Naive thymus-derived CD8-positive, alpha-beta T cell (primary cell): ENCODE data around the gene SIRT6. TPM values are rescaled to one million over a fixed set of nuclear protein-coding genes. Genes with fewer than 3 reads are reported as not detected.
"Not testable (repeated sequence)": the region's sequence is repeated elsewhere in the genome, so short reads cannot be mapped to it uniquely, and the experiment has no call there.

Experiments
- ATAC-seq, 2 donors: fragments of 150-1000 bp; cut with Tn5 transposase in 1 of 2; sonication (Bioruptor Pico), chemical (Tn5 transposase) in 1 of 2; 1 replicate in 1 of 2; 2 replicates in 1 of 2; pipeline ENCODE4 v1.10.0; 2021; ENCODE audit warnings: mild to moderate bottlenecking in 2 of 2, moderate library complexity in 2 of 2
- POLR2A ChIA-PET: fragments of 350-600 bp; sonication (Branson Sonifier 250); formaldehyde crosslinking; loops from one replicate; lab custom pipeline; 2021; ENCODE audit warnings: antibody characterized with exemption; lab: Charles Lee
- DNase-seq, 10 donors: peaks; one replicate each; pipeline versions ENCODE4 v3.0.0 to v3.0.0-alpha.2; 2020 to 2022
- H3K27ac Mint-ChIP-seq, 10 donors: one replicate each; pipeline ENCODE4 v1.8.0; 2020 to 2022; ENCODE audit warnings: mild to moderate bottlenecking in 10 of 10, mixed read lengths in 10 of 10, moderate library complexity in 4 of 10, inconsistent platforms in 1 of 10
- H3K27me3 Mint-ChIP-seq, 5 donors: one replicate each; pipeline ENCODE4 v1.8.0; 2021 to 2022; ENCODE audit warnings: mixed read lengths in 5 of 5
- H3K36me3 Mint-ChIP-seq, 3 donors: one replicate each; pipeline ENCODE4 v1.8.0; 2020 to 2022; ENCODE audit warnings: mixed read lengths in 3 of 3, mild to moderate bottlenecking in 2 of 3, inconsistent platforms in 1 of 3
- H3K4me1 Mint-ChIP-seq, 4 donors: one replicate each; pipeline ENCODE4 v1.8.0; 2021 to 2022; ENCODE audit warnings: mixed read lengths in 4 of 4
- H3K4me3 Mint-ChIP-seq, 10 donors: one replicate each; pipeline ENCODE4 v1.8.0; 2020 to 2022; ENCODE audit warnings: mild to moderate bottlenecking in 10 of 10, mixed read lengths in 10 of 10, moderate library complexity in 6 of 10, inconsistent platforms in 1 of 10
- H3K9me3 Mint-ChIP-seq, 9 donors: one replicate each; pipeline ENCODE4 v1.8.0; 2020 to 2022; ENCODE audit warnings: mixed read lengths in 9 of 9, mild to moderate bottlenecking in 3 of 9, inconsistent platforms in 1 of 9, moderate library complexity in 1 of 9
- polyA plus RNA-seq, 3 donors: library from polyadenylated mRNA; unstranded; fragments of 300-500 nt; fragmentation: Illumina TruSeq; gene quantifications; one replicate each; pipeline ENCODE4 v1.2.3, GENCODE V29; 2021
- total RNA-seq, 8 experiments: library from RNA in 2 of 8; stranded (reverse) in 2 of 8; gene quantifications; one replicate each; pipeline ENCODE4 v1.2.3 and lab custom pipeline; 2021 to 2026

The SIRT6 gene
- total and polyA plus RNA-seq, 5 experiments from 2014 or later = 0.86 to 27.3 (median 4.3) TPM

- Mint-ChIP-seq H3K9me3 (no peaks in the 10 kb centered on the region), H3K4me3 (no peak overlapping the region), H3K4me1 (peaks cover 0 to 3% (median 0%) of the 10 kb centered on the region in 4 donors), H3K27ac (no peak overlapping the region), H3K36me3 (no peaks in the 10 kb centered on the region), H3K27me3 (peaks cover 7 to 36% (median 13%) of the 10 kb centered on the region in 5 donors)
- POLR2A ChIA-PET = no interaction called here
- DNase-seq = no peak
- ATAC-seq = no peak
Observed at GRCh38 chr19:4164262-4164661, 18.1 kb downstream of the SIRT6 start.

- Mint-ChIP-seq H3K36me3 (no peaks in the 10 kb centered on the region), H3K4me1 (no peaks in the 10 kb centered on the region), H3K27ac (no peak overlapping the region), H3K27me3 (peaks cover 0 to 17% (median 1%) of the 10 kb centered on the region in 5 donors), H3K4me3 (no peak overlapping the region), H3K9me3 (no peaks in the 10 kb centered on the region)
- POLR2A ChIA-PET = interaction anchor here (0.7 kb wide), 1 partner anchor 64 kb away, joined by 3 read pairs; no protein-coding TSS in a partner anchor
- no peak for ATAC-seq
- no peak for DNase-seq
Observed at GRCh38 chr19:4161415-4162077, 20.8 kb downstream of the SIRT6 start.

GRCh38 chr19:4157971-4158370 is 24.4 kb downstream of the SIRT6 start:
- H3K4me3 Mint-ChIP-seq, H3K27me3 Mint-ChIP-seq, ATAC-seq, H3K9me3 Mint-ChIP-seq, H3K4me1 Mint-ChIP-seq, POLR2A ChIA-PET, H3K27ac Mint-ChIP-seq, H3K36me3 Mint-ChIP-seq, DNase-seq: not testable (repeated sequence)

- Mint-ChIP-seq H3K4me1 (peaks cover 0 to 2% (median under 1%) of the 10 kb centered on the region in 4 donors), H3K27ac (no peak overlapping the region), H3K4me3 (no peak overlapping the region), H3K9me3 (no peaks in the 10 kb centered on the region), H3K27me3 (peaks cover 0 to 3% (median 0%) of the 10 kb centered on the region in 5 donors), H3K36me3 (no peaks in the 10 kb centered on the region)
- POLR2A ChIA-PET = interaction anchor here (0.6 kb wide), 1 partner anchor 83 kb away, joined by 4 read pairs; no protein-coding TSS in a partner anchor
- DNase-seq (no peak), ATAC-seq (no peak)
Observed at GRCh38 chr19:4157164-4157563, 25.2 kb downstream of the SIRT6 start.

GRCh38 chr19:4154571-4155312 is 27.6 kb downstream of the SIRT6 start:
- DNase-seq (no peak), ATAC-seq (no peak)
- peaks cover 0 to 2% (median under 1%) of the 10 kb centered on the region in 4 donors for H3K4me1 Mint-ChIP-seq
- no peak overlapping the region for H3K4me3 Mint-ChIP-seq
- H3K36me3 Mint-ChIP-seq = no peaks in the 10 kb centered on the region
- peaks cover 0 to 7% (median 2%) of the 10 kb centered on the region in 5 donors for H3K27me3 Mint-ChIP-seq
- POLR2A ChIA-PET = no interaction called here
- H3K27ac Mint-ChIP-seq = no peak overlapping the region
- no peaks in the 10 kb centered on the region for H3K9me3 Mint-ChIP-seq

- H3K4me1 Mint-ChIP-seq = peaks cover 0 to 2% (median under 1%) of the 10 kb centered on the region in 4 donors
- peaks cover 0 to 11% (median 4%) of the 10 kb centered on the region in 5 donors for H3K27me3 Mint-ChIP-seq
- H3K36me3 Mint-ChIP-seq = no peaks in the 10 kb centered on the region
- no peaks in the 10 kb centered on the region for H3K9me3 Mint-ChIP-seq
- H3K4me3 Mint-ChIP-seq = no peak overlapping the region
- H3K27ac Mint-ChIP-seq = no peak overlapping the region
- POLR2A ChIA-PET = no interaction called here
- no peak for DNase-seq
- ATAC-seq = no peak
Observed at GRCh38 chr19:4152241-4152998, 29.9 kb downstream of the SIRT6 start.

- no peak for ATAC-seq
- no peak overlapping the region for H3K4me3 Mint-ChIP-seq
Observed at GRCh38 chr19:4151623-4152022, 30.7 kb downstream of the SIRT6 start.

GRCh38 chr19:4149518-4150288 is 32.7 kb downstream of the SIRT6 start:
- Mint-ChIP-seq H3K4me3 (no peak overlapping the region), H3K9me3 (no peaks in the 10 kb centered on the region), H3K27ac (no peak overlapping the region), H3K27me3 (peaks cover 0 to 25% (median 8%) of the 10 kb centered on the region in 5 donors), H3K36me3 (no peaks in the 10 kb centered on the region), H3K4me1 (peaks cover 0 to 4% (median under 1%) of the 10 kb centered on the region in 4 donors)
- DNase-seq = no peak
- no peak for ATAC-seq
- POLR2A ChIA-PET = no interaction called here

More at GRCh38 chr19:4151623-4152022, 30.7 kb downstream of the SIRT6 start:
- peaks cover 0 to 2% (median under 1%) of the 10 kb centered on the region in 4 donors for H3K4me1 Mint-ChIP-seq
- DNase-seq = no peak
- no peaks in the 10 kb centered on the region for H3K9me3 Mint-ChIP-seq
- H3K27ac Mint-ChIP-seq = peak overlapping the region in 1 of 10 donors; percentile 38
- H3K27me3 Mint-ChIP-seq = peaks cover 0 to 15% (median 6%) of the 10 kb centered on the region in 5 donors
- H3K36me3 Mint-ChIP-seq = no peaks in the 10 kb centered on the region
- POLR2A ChIA-PET = no interaction called here

GRCh38 chr19:4144666-4145249 is 37.6 kb downstream of the SIRT6 start:
- Mint-ChIP-seq H3K4me1 (peaks cover 1 to 9% (median 8%) of the 10 kb centered on the region in 4 donors), H3K4me3 (no peak overlapping the region), H3K9me3 (no peaks in the 10 kb centered on the region), H3K27ac (peak overlapping the region in 1 of 10 donors; percentile 44), H3K27me3 (peaks cover 0 to 21% (median 11%) of the 10 kb centered on the region in 5 donors), H3K36me3 (no peaks in the 10 kb centered on the region)
- no peak for DNase-seq
- ATAC-seq = no peak
- POLR2A ChIA-PET = no interaction called here

- POLR2A ChIA-PET, H3K4me3 Mint-ChIP-seq, ATAC-seq, H3K36me3 Mint-ChIP-seq, H3K27ac Mint-ChIP-seq, H3K9me3 Mint-ChIP-seq, DNase-seq: not testable (repeated sequence)
- H3K27me3 Mint-ChIP-seq = peaks cover 0 to 18% (median 7%) of the 10 kb centered on the region in 5 donors
- H3K4me1 Mint-ChIP-seq = peaks cover 6 to 15% (median 13%) of the 10 kb centered on the region in 4 donors
Observed at GRCh38 chr19:4142916-4143315, 39.4 kb downstream of the SIRT6 start.

GRCh38 chr19:4140237-4140711 is 42.1 kb downstream of the SIRT6 start:
- no peaks in the 10 kb centered on the region for H3K9me3 Mint-ChIP-seq
- DNase-seq (peak in 3 of 10 donors; percentile 21 to 29 (median 27)), ATAC-seq (peak; percentile 80 to 83)
- peaks cover 0 to 6% (median 3%) of the 10 kb centered on the region in 5 donors for H3K27me3 Mint-ChIP-seq
- peak overlapping the region in 2 of 10 donors; percentile 32 to 36 for H3K4me3 Mint-ChIP-seq
- H3K27ac Mint-ChIP-seq = peak overlapping the region in 1 of 10 donors; percentile 72
- POLR2A ChIA-PET = interaction anchor here (0.6 to 2.1 kb wide), 12 partner anchors 31 to 344 kb away, joined by 3 to 18 read pairs (median 5); partner anchors contain the start of genes EEF2, PIAS4 and ZBTB7A
- no peaks in the 10 kb centered on the region for H3K36me3 Mint-ChIP-seq
- peaks cover 6 to 15% (median 12%) of the 10 kb centered on the region in 4 donors for H3K4me1 Mint-ChIP-seq
